ENCODE data around the gene TEX54. TPM values are rescaled to one million over a fixed set of nuclear protein-coding genes. Genes with fewer than 3 reads are reported as not detected.

The TEX54 gene
- total and polyA plus RNA-seq, 2 of the 13 experiments (the other 11 are each of a cell fraction or from before 2014, with no cell fraction given) = not detected

GRCh38 chr11:62791501-62792201 lies 41.0 kb downstream of the TEX54 start, which contains the start of gene TMEM223 (continued):
- no peak for TF ChIP-seq RNF219 (CRISPR knock-in tag; IDR thresholded peaks at IDR 0.05)
- TF ChIP-seq ZNF576 (CRISPR knock-in tag; IDR thresholded peaks at IDR 0.05) = peak; percentile 54; the same call in 1 of the 2 replicates
- no peak for TF ChIP-seq SETDB1 (CRISPR knock-in tag; IDR thresholded peaks at IDR 0.05; ENCODE audit: borderline replicate concordance)
- TF ChIP-seq ZNF20 (CRISPR knock-in tag; IDR thresholded peaks at IDR 0.05) = no peak
- TF ChIP-seq MED13 (CRISPR knock-in tag; IDR thresholded peaks at IDR 0.05) = no peak
- peak; percentile 38; the same call in 1 of the 2 replicates for TF ChIP-seq TOPORS (CRISPR knock-in tag; IDR thresholded peaks at IDR 0.05)
- TF ChIP-seq HNRNPK (IDR thresholded peaks at IDR 0.05; ENCODE audit: low read depth, low read length, poor library complexity, severe bottlenecking) = no peak
- TF ChIP-seq ZNF30 (CRISPR knock-in tag; IDR thresholded peaks at IDR 0.05) = 0 out of 2 replicates have a peak, but pooled peaks have one; percentile 31
- peak; percentile 71; the same call in 1 of the 2 replicates for TF ChIP-seq ZNF605 (CRISPR knock-in tag; IDR thresholded peaks at IDR 0.05)
- TF ChIP-seq LBX2 (CRISPR knock-in tag; IDR thresholded peaks at IDR 0.05; ENCODE audit: borderline replicate concordance) = no peak
- TF ChIP-seq ZFP37 (CRISPR knock-in tag; IDR thresholded peaks at IDR 0.05; ENCODE audit: borderline replicate concordance) = no peak
- TF ChIP-seq ZFP1 (CRISPR knock-in tag; IDR thresholded peaks at IDR 0.05) = no peak
- TF ChIP-seq KLF13 (CRISPR knock-in tag; IDR thresholded peaks at IDR 0.05) = no peak; the same call in 1 of the 2 replicates
- TF ChIP-seq ZNF616 (CRISPR knock-in tag; IDR thresholded peaks at IDR 0.05; ENCODE audit: low read depth) = no peak; the same call in 1 of the 2 replicates
- no peak for TF ChIP-seq HOXA5 (CRISPR knock-in tag; IDR thresholded peaks at IDR 0.05)
- TF ChIP-seq MYC (CRISPR knock-in tag; IDR thresholded peaks at IDR 0.05; ENCODE audit: borderline replicate concordance) = peak; percentile 60; the same call in 1 of the 2 replicates
- peak; percentile 78 for TF ChIP-seq ZHX1 (CRISPR knock-in tag; IDR thresholded peaks at IDR 0.05; ENCODE audit: low read depth)
- TF ChIP-seq ARID4A (CRISPR knock-in tag; IDR thresholded peaks at IDR 0.05; ENCODE audit: borderline replicate concordance) = peak; percentile 98
- no peak for TF ChIP-seq ZNF615 (CRISPR knock-in tag; IDR thresholded peaks at IDR 0.05; ENCODE audit: borderline replicate concordance)
